ENCODE measurements around the gene NLRC4. TPM values are rescaled to one million over a fixed set of nuclear protein-coding genes. Genes with fewer than 3 reads are reported as not detected.
A peak's percentile ranks its signal among the peaks of the same experiment; 100 is the strongest.
"Not testable (repeated sequence)": the region's sequence is repeated elsewhere in the genome, so short reads cannot be mapped to it uniquely, and the experiment has no call there.

The NLRC4 gene
- total and polyA plus RNA-seq, 7 experiments from 2014 or later, result 0.27 to 6.3 (median 0.50) TPM; not detected in 3

DNA sequence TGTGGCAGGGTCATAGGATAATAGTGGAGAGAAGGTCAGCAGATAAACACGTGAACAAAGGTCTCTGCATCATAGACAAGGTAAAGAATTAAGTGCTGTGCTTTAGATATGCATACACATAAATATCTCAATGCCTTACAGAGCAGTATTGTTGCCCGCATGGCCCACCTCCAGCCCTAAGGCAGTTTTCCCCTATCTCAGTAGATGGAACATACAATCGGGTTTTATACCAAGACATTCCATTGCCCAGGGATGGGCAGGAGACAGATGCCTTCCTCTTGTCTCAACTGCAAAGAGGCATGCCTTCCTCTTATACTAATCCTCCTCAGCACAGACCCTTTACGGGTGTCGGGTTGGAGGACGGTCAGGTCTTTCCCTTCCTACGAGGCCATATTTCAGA lies 11.1 kb upstream of the NLRC4 start:
- intact Hi-C loops (cut with micrococcal nuclease), result loop anchor here in 1 of 2 donors (5.0 kb wide), 2 partner anchors 352 to 1322 kb away; partner anchors contain the start of genes FAM98A and TTC27
- CTCF ChIA-PET; H3K27ac ChIP-seq (ENCODE audit: low read depth, low read length); H3K4me3 ChIP-seq (ENCODE audit: low read length); POLR2A ChIA-PET; H3K9me3 Mint-ChIP-seq; H3K36me3 Mint-ChIP-seq; H3K9me3 ChIP-seq (ENCODE audit: control insufficient read depth in 2 of 3, low read length in 3 of 3); H3K27me3 Mint-ChIP-seq; ATAC-seq; H3K27me3 ChIP-seq (ENCODE audit: control insufficient read depth in 2 of 2, insufficient read depth in 2 of 2, low read length in 2 of 2); H3K36me3 ChIP-seq (ENCODE audit: control insufficient read depth in 2 of 3, insufficient read depth in 3 of 3, low read length in 3 of 3); DNase-seq; H3K4me1 ChIP-seq (ENCODE audit: control insufficient read depth in 2 of 2, insufficient read depth in 2 of 2, low read length in 2 of 2): not testable (repeated sequence)
- H3K4me1 Mint-ChIP-seq, result peaks cover 7 to 33% (median 24%) of the 10 kb centered on the region in 7 donors
- H3K27ac Mint-ChIP-seq, result peak overlapping the region in 1 of 9 donors; percentile 21
- H3K4me3 Mint-ChIP-seq, result peak overlapping the region in 2 of 10 donors; percentile 27 to 72

- ATAC-seq (no peak), DNase-seq (no peak)
- Mint-ChIP-seq H3K4me3 (no peak overlapping the region), H3K27ac (no peak overlapping the region), H3K36me3 (peaks cover 0 to 3% (median 0%) of the 10 kb centered on the region in 5 donors), H3K9me3 (no peaks in the 10 kb centered on the region), H3K4me1 (peaks cover 4 to 22% (median 19%) of the 10 kb centered on the region in 7 donors), H3K27me3 (peaks cover 0 to 6% (median under 1%) of the 10 kb centered on the region in 5 donors)
- intact Hi-C loops (cut with micrococcal nuclease), result no loop called here
- no peak overlapping the region for H3K4me3 ChIP-seq (ENCODE audit: low read length)
- no peaks in the 10 kb centered on the region for H3K4me1 ChIP-seq (ENCODE audit: control insufficient read depth in 2 of 2, insufficient read depth in 2 of 2, low read length in 2 of 2)
- H3K27me3 ChIP-seq (ENCODE audit: control insufficient read depth in 2 of 2, insufficient read depth in 2 of 2, low read length in 2 of 2), result no peaks in the 10 kb centered on the region
- ChIA-PET CTCF (no interaction called here), POLR2A (no interaction called here)
- no peak overlapping the region for H3K27ac ChIP-seq (ENCODE audit: low read depth, low read length)
- H3K9me3 ChIP-seq (ENCODE audit: control insufficient read depth in 2 of 3, low read length in 3 of 3), result no peaks in the 10 kb centered on the region
- H3K36me3 ChIP-seq (ENCODE audit: control insufficient read depth in 2 of 3, insufficient read depth in 3 of 3, low read length in 3 of 3), result no peaks in the 10 kb centered on the region
Observed at GRCh38 chr2:32274289-32274688, 9.6 kb upstream of the NLRC4 start.

- no peaks in the 10 kb centered on the region for H3K36me3 ChIP-seq (ENCODE audit: control insufficient read depth in 2 of 3, insufficient read depth in 3 of 3, low read length in 3 of 3)
- Mint-ChIP-seq H3K4me3 (no peak overlapping the region), H3K27ac (no peak overlapping the region), H3K36me3 (no peaks in the 10 kb centered on the region), H3K27me3 (peaks cover 0 to 8% (median 4%) of the 10 kb centered on the region in 5 donors), H3K9me3 (no peaks in the 10 kb centered on the region), H3K4me1 (peaks cover 0 to 8% (median 5%) of the 10 kb centered on the region in 7 donors)
- ChIA-PET POLR2A (no interaction called here), CTCF (no interaction called here)
- no peak overlapping the region for H3K27ac ChIP-seq (ENCODE audit: low read depth, low read length)
- H3K27me3 ChIP-seq (ENCODE audit: control insufficient read depth in 2 of 2, insufficient read depth in 2 of 2, low read length in 2 of 2), result no peaks in the 10 kb centered on the region
- H3K4me3 ChIP-seq (ENCODE audit: low read length), result no peak overlapping the region
- DNase-seq (no peak), ATAC-seq (no peak)
- H3K9me3 ChIP-seq (ENCODE audit: control insufficient read depth in 2 of 3, low read length in 3 of 3), result no peaks in the 10 kb centered on the region
- H3K4me1 ChIP-seq (ENCODE audit: control insufficient read depth in 2 of 2, insufficient read depth in 2 of 2, low read length in 2 of 2), result no peaks in the 10 kb centered on the region
- intact Hi-C loops (cut with micrococcal nuclease), result no loop called here
Observed at GRCh38 chr2:32272279-32272678, 7.6 kb upstream of the NLRC4 start.

DNA sequence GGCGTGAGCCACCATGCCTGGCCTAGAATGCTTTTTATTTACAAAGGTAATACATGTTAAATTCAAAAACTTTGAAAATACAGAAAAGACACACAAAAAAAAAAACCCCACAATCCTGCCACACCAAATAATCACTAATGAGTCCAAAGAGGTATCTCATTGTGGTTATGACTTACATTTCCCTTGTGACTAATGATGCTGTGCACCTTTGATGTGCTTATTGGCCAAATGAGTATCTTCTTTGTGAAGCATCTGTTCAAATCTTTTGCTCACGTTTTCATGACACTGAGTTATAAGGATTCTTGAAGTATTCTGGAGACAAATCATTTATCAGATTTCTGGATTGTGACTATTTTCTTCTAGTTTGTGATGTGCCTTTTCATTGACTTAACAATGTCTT lies 6.4 kb upstream of the NLRC4 start:
- Histone ChIP-seq H3K4me1 (ENCODE audit: control insufficient read depth in 2 of 2, insufficient read depth in 2 of 2, low read length in 2 of 2) (no peaks in the 10 kb centered on the region), H3K27ac (ENCODE audit: low read depth, low read length) (no peak overlapping the region), H3K36me3 (ENCODE audit: control insufficient read depth in 2 of 3, insufficient read depth in 3 of 3, low read length in 3 of 3) (no peaks in the 10 kb centered on the region), H3K4me3 (ENCODE audit: low read length) (no peak overlapping the region), H3K9me3 (ENCODE audit: control insufficient read depth in 2 of 3, low read length in 3 of 3) (no peaks in the 10 kb centered on the region), H3K27me3 (ENCODE audit: control insufficient read depth in 2 of 2, insufficient read depth in 2 of 2, low read length in 2 of 2) (no peaks in the 10 kb centered on the region)
- Mint-ChIP-seq H3K9me3 (no peaks in the 10 kb centered on the region), H3K4me1 (peaks cover 0 to 4% (median 0%) of the 10 kb centered on the region in 7 donors), H3K27ac (no peak overlapping the region), H3K4me3 (no peak overlapping the region), H3K27me3 (peaks cover 0 to 8% (median 4%) of the 10 kb centered on the region in 5 donors), H3K36me3 (no peaks in the 10 kb centered on the region)
- ATAC-seq, result no peak
- ChIA-PET CTCF (no interaction called here), POLR2A (no interaction called here)
- intact Hi-C loops (cut with micrococcal nuclease), result no loop called here
- no peak for DNase-seq

DNA sequence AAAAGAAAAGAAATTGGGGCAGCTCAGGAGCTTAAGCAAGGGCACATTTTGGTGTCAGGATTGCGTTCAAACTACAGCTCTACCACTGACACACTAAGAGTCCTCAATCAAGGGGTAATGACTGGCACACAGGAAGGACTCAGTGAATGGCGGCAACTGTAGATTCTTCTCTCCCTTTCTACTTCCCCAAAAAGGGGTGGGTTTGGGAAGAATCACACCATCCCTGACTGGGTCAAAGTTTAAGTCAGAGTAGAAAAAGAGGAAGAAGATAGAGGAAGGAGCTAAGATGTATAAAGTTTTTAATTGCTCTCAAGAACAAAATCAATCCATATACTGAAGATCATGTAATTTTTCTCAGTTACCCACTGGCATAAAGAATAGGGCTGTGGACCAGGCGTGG lies 2.6 kb downstream of the NLRC4 start:
- ATAC-seq (peak; percentile 79), DNase-seq (no peak)
- H3K4me3 Mint-ChIP-seq, result no peak overlapping the region
- H3K4me3 ChIP-seq (ENCODE audit: low read length), result no peak overlapping the region
- H3K36me3 Mint-ChIP-seq, result peaks cover 0 to 4% (median 0%) of the 10 kb centered on the region in 5 donors
- H3K27ac Mint-ChIP-seq, result no peak overlapping the region
- intact Hi-C loops (cut with micrococcal nuclease), result no loop called here
- CTCF ChIA-PET, result no interaction called here
- no peaks in the 10 kb centered on the region for H3K36me3 ChIP-seq (ENCODE audit: control insufficient read depth in 2 of 3, insufficient read depth in 3 of 3, low read length in 3 of 3)
- peaks cover 0 to 17% (median 3%) of the 10 kb centered on the region in 7 donors for H3K4me1 Mint-ChIP-seq
- no peaks in the 10 kb centered on the region for H3K27me3 ChIP-seq (ENCODE audit: control insufficient read depth in 2 of 2, insufficient read depth in 2 of 2, low read length in 2 of 2)
- no peaks in the 10 kb centered on the region for H3K9me3 ChIP-seq (ENCODE audit: control insufficient read depth in 2 of 3, low read length in 3 of 3)
- no peaks in the 10 kb centered on the region for H3K4me1 ChIP-seq (ENCODE audit: control insufficient read depth in 2 of 2, insufficient read depth in 2 of 2, low read length in 2 of 2)
- POLR2A ChIA-PET, result no interaction called here
- no peaks in the 10 kb centered on the region for H3K9me3 Mint-ChIP-seq
- no peak overlapping the region for H3K27ac ChIP-seq (ENCODE audit: low read depth, low read length)
- peaks cover 0 to 14% (median under 1%) of the 10 kb centered on the region in 5 donors for H3K27me3 Mint-ChIP-seq

GRCh38 chr2:32260376-32260775 lies 4.3 kb downstream of the NLRC4 start:
- POLR2A ChIA-PET, result no interaction called here
- CTCF ChIA-PET, result no interaction called here
- Histone ChIP-seq H3K4me1 (ENCODE audit: control insufficient read depth in 2 of 2, insufficient read depth in 2 of 2, low read length in 2 of 2) (no peaks in the 10 kb centered on the region), H3K9me3 (ENCODE audit: control insufficient read depth in 2 of 3, low read length in 3 of 3) (no peaks in the 10 kb centered on the region), H3K4me3 (ENCODE audit: low read length) (no peak overlapping the region), H3K27ac (ENCODE audit: low read depth, low read length) (no peak overlapping the region), H3K36me3 (ENCODE audit: control insufficient read depth in 2 of 3, insufficient read depth in 3 of 3, low read length in 3 of 3) (no peaks in the 10 kb centered on the region), H3K27me3 (ENCODE audit: control insufficient read depth in 2 of 2, insufficient read depth in 2 of 2, low read length in 2 of 2) (no peaks in the 10 kb centered on the region)
- Mint-ChIP-seq H3K9me3 (no peaks in the 10 kb centered on the region), H3K4me1 (peaks cover 0 to 17% (median 3%) of the 10 kb centered on the region in 7 donors), H3K27ac (no peak overlapping the region), H3K36me3 (peaks cover 0 to 4% (median 0%) of the 10 kb centered on the region in 5 donors), H3K27me3 (peaks cover 0 to 14% (median 4%) of the 10 kb centered on the region in 5 donors), H3K4me3 (no peak overlapping the region)
- intact Hi-C loops (cut with micrococcal nuclease), result no loop called here
- ATAC-seq (no peak), DNase-seq (no peak)

DNA sequence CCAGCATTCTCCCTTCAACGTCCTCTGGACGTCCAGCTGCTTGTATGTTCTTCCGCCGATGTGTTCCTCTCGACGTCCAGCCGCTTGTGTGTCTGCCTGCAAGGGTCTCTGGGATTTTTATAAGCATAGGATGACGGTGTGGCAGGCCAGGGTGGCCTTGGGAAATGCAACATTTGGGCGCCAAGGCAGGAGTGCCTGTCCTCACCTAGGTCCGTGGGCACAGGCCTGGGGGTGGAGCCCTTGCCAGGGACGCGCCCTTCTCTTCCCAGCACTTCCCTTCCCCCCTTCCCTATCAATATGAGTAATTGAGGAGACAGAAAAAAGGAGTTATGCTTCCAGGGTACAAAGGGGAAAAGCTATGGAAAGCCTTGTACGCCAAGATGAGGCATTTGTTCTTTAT lies 6.4 kb downstream of the NLRC4 start:
- H3K36me3 Mint-ChIP-seq, result peaks cover 0 to 4% (median 0%) of the 10 kb centered on the region in 5 donors
- no peak overlapping the region for H3K4me3 ChIP-seq (ENCODE audit: low read length)
- no peak overlapping the region for H3K4me3 Mint-ChIP-seq
- POLR2A ChIA-PET, result interaction anchor here (0.6 kb wide), 1 partner anchor 948 kb away, joined by 7 read pairs; no protein-coding TSS in a partner anchor
- CTCF ChIA-PET, result interaction anchor here (0.5 kb wide), 1 partner anchor 56 kb away, joined by 3 read pairs; no protein-coding TSS in a partner anchor
- peaks cover 0 to 12% (median 4%) of the 10 kb centered on the region in 5 donors for H3K27me3 Mint-ChIP-seq
- no peak for DNase-seq
- no peaks in the 10 kb centered on the region for H3K27me3 ChIP-seq (ENCODE audit: control insufficient read depth in 2 of 2, insufficient read depth in 2 of 2, low read length in 2 of 2)
- intact Hi-C loops (cut with micrococcal nuclease), result no loop called here
- no peak overlapping the region for H3K27ac Mint-ChIP-seq
- no peak overlapping the region for H3K27ac ChIP-seq (ENCODE audit: low read depth, low read length)
- H3K9me3 Mint-ChIP-seq, result no peaks in the 10 kb centered on the region
- peaks cover 0 to 4% (median 0%) of the 10 kb centered on the region in 7 donors for H3K4me1 Mint-ChIP-seq
- no peaks in the 10 kb centered on the region for H3K36me3 ChIP-seq (ENCODE audit: control insufficient read depth in 2 of 3, insufficient read depth in 3 of 3, low read length in 3 of 3)
- ATAC-seq, result no peak
- H3K4me1 ChIP-seq (ENCODE audit: control insufficient read depth in 2 of 2, insufficient read depth in 2 of 2, low read length in 2 of 2), result no peaks in the 10 kb centered on the region
- H3K9me3 ChIP-seq (ENCODE audit: control insufficient read depth in 2 of 3, low read length in 3 of 3), result no peaks in the 10 kb centered on the region
